T-helper 1 cell treated with Interleukin-12 subunit alpha and Interleukin-12 subunit beta and Interleukin-4 antibody, amounts not matched to agents 30 ng/mL and 1 ng/mL, for 36 hours (primary cell): ENCODE data around the gene KCTD20. TPM values are rescaled to one million over a fixed set of nuclear protein-coding genes. Genes with fewer than 3 reads are reported as not detected.

Experiments
- intact Hi-C: fragments of 100-400 bp; cut with micrococcal nuclease; formaldehyde crosslinking; loops from one replicate; pipeline ENCODE4 v1.15.1; 2024
- total RNA-seq: library from RNA; stranded (reverse); gene quantifications from 2 replicates; pipeline ENCODE4 v1.2.3, GENCODE V29; 2022

KCTD20 gene
- total RNA-seq, 1 donor from 2014 or later: 61.4 TPM

DNA sequence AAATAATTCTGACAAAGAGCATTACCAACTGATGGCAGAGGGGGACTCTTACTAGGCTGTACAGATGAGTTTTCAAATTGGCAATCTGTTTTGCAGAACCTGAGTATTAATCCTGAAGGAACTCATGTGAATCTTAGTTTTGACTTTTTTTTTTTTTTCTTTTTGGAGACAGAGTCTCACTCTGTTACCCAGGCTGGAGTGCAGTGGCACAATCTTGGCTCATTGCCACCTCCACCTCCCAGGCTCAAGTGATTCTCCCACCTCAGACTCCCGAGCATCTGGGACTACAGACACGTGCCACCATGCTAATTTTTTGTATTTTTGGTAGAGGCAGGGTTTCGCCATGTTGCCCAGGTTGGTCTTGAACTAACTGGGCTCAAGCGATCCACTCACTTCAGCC is 49.3 kb downstream of the KCTD20 start:
- intact Hi-C loops: no loop called here

DNA sequence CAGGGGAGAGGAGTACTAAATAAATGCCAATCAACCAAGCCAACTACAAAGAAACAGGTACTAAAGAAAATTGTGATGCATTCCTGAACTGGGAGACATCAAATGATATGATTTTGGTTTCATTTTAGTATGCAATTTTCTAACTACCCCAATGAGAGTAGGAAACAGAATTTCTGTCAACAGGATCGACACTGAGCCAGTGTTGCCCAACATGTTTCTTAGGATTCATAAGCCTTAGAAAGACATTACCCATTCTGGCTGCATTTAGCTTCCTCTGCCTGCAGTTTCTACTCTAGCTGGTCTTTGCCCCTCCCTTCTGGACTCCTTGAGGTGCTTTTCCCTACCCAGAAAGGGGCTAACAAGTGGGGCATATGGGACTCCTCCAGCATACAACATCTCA is 49.8 kb downstream of the KCTD20 start:
- intact Hi-C loops: no loop called here

DNA sequence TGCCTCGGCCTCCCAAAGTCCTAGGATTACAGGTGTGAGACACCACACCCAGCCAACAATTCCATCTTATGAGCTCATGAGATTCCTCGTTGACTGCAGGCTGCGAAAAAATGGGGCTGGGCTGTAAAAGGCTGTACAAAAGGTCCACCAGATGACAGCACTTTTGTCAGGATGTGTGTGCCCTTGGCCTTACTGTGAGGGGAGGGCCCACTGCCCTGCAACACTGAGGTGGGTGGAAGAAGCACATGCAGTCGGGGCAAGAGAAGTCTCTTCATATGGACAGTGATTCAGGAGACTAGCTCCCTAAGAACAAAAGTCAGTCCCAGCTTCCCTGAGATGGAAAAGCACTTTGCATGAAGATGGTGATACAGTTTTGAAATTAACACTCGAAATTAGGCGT is 50.5 kb downstream of the KCTD20 start:
- intact Hi-C loops: no loop called here

DNA sequence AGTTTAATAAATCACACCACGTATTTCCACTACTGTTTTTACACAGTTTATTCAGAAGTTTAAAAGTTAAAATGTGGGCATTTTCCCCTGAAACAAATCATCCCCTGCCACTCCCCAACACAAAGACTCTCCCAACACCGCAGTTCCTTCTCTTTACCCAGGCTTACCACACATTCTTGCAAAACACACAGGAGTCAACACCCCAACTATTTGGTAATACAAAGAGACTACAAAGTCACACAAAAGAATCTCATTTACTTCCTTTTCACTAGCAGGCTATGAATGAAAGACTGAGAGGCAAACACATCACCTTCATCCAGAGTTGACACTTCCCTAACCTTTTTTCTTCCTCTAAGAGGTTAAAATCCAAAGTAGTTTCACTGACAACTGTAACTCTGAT is 51.1 kb downstream of the KCTD20 start:
- intact Hi-C loops: no loop called here

DNA sequence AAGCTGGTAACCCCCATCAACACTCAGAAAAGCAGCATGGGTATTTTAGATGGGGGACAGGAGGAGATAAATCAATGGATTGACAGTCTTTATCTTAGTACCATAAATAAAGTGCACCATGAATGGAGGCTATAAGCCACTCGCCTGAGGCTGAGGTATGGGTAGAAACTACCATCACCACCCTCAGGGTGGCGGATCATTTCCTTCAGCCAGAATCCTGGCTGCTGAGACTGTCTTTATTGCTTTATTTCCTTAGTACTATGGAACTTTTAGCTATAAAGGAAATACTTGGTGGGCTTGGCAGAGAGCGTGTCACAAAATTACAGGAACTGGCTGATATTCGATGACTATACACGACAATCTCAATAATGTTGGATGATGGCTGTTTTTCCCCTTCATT is 52.3 kb downstream of the KCTD20 start:
- intact Hi-C loops: no loop called here

DNA sequence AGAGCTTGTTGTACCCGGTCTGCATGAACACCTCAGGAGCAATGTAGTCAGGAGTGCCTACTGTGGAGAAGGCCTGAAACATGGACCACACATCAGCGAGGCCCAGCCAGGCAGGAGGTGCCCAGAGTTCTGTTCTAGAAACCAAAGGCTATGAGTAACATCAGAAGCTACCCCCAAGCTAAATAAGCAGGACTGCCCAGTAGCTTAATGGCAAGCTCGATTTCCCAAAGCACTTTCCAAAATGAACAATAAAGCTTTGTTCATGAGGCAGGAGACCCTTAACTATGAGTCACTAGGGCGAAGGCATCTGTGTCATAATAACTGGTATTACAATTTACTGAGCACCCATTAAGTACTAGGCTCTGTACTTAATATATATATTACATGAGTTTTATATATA is 57.1 kb downstream of the KCTD20 start:
- intact Hi-C loops: no loop called here

DNA sequence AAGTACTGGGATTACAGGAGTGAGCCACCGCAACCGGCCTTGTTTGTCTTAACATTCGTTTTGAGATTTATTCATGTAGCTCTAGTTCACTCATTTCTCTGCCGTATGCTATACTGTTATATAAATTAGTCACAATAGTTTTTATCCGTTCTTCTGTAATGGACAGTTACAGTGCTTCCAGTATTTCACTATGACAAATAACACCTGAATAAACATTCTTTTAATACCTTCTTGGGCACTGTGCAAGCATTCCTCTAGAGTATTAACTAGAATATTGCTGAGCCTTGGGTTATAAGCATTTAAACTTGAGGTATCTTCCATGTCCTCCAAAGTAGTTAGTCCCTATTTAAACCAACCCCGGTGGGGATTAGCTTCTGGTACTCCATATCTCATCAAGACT is 58.9 kb downstream of the KCTD20 start:
- intact Hi-C loops: no loop called here

DNA sequence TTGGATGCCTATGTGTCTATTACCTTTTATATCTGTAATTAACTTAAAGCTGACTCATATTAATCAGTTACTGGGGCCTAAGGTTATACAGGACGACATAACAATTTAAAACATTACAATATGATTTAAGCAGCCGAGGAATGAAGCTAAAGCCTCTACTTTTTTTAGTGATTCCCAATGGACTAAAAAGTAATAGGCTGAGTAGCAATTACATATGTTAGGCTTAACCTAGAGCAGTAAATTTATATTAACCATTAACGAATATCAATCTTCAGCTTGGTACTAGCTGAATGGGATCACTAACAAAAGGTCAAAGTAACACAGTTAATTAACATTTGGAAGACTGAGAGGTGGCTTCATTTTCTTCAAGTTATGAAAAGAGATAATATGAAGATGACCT is 61.4 kb downstream of the KCTD20 start:
- intact Hi-C loops: no loop called here

DNA sequence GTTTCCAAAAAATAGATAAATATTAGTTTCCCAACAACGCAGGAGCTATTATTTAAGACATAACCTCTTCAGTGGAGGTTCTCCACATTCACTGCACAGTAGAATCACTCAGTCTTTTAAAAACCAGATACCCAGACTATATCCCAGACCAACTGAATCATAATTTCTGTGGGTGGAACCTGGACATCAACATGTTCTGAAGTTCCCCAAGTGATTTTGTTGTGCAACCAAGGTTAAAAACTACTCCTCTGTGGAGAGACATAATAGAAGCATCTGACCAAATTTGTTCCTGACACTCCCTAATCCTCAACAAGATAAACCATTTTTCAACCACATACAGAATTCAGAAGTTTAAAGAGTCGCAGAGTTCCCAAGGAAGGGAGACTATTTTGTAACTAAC is 62.2 kb downstream of the KCTD20 start:
- intact Hi-C loops: no loop called here

DNA sequence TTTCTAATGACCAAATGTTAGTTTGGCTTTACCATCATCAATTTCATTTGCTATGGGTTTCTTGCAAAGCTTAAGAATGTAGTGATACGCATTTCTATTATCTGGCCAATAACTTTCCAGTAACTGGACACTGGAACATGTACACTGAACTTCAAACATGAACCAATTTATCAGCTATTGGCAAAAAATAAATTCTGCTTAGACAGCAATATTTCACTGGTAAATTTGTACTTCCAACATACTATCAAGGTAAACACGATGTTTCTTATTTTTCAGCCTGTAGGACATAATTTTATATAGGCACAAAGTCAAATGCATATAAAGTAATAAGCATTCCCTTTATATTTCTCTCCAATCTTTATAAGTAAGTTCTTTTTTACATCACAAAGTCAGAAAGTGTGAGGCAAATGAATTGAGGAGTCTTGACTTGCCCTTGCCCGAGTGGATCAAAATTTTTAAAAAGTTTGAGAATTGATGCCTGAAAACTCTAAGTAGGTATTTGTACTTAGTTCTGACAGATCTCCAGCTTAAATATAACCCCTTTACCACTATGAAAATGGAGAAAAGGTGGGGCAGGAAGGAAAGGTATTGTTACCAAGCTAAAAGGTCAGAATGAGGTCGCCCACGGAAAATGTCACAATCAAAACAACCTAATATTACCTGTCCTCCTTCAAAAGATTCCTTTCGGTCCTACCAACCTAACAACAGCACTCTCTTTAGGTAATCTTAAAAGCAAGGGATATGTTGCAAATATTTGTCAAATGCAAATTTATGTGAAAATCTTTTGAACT is 63.1 kb downstream of the KCTD20 start:
- intact Hi-C loops: no loop called here

DNA sequence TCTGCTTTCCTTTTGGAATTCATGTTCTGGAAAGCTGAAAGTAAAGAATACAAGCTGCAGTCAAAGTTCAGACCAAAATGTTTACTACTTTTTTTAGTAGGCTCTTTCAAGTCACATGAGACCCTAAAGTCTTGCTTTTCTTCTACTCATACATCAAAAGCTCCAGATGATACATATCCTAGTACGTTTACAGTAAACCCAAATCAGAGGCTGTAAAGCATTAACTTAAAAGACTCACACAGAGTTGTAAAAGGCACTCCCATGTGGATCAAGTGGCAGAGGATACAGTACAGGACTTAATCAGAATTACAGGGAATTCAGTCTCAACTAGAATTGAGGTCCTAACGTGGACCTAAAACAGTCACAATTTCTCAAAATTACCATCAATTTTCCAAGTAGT is 63.8 kb downstream of the KCTD20 start:
- intact Hi-C loops: no loop called here

DNA sequence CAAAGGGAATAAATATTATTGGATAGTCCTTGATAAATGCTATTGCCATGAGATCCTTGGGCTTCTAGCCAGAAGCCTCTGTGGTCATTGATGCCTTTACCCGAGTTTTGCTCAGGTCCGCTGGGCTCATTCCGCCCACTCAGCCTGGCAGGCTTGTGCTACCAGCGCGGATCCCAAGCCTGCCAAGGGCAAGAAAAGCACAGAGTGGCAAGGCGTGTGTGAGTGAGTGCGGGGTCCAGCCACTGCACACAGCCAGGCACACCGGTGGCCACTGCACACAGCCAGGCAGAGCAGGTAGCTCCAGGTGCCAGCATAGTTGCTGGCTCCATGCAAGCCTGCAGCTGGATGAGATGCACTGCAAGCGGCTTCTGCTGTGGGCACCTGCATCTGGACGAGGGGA is 65.7 kb downstream of the KCTD20 start:
- intact Hi-C loops: no loop called here

DNA sequence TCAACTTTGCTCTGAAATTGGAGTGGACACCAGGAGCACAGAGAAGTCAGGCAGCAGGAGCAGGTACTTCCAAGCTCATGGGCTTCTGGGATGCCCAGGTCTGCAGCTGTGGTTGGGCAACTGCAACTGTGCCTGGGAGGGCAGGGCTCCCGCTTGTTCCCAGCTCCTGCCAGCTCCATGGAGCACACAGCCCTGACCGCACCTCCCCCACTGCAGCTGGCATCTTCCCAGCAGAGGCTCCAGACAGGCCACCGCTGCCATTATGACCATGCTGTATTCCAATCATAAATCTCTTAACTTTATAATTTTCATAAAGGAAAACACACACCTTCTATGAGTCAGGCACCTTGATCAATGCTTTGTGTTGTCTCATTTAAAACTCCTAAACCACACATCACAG is 67.6 kb downstream of the KCTD20 start:
- intact Hi-C loops: no loop called here

DNA sequence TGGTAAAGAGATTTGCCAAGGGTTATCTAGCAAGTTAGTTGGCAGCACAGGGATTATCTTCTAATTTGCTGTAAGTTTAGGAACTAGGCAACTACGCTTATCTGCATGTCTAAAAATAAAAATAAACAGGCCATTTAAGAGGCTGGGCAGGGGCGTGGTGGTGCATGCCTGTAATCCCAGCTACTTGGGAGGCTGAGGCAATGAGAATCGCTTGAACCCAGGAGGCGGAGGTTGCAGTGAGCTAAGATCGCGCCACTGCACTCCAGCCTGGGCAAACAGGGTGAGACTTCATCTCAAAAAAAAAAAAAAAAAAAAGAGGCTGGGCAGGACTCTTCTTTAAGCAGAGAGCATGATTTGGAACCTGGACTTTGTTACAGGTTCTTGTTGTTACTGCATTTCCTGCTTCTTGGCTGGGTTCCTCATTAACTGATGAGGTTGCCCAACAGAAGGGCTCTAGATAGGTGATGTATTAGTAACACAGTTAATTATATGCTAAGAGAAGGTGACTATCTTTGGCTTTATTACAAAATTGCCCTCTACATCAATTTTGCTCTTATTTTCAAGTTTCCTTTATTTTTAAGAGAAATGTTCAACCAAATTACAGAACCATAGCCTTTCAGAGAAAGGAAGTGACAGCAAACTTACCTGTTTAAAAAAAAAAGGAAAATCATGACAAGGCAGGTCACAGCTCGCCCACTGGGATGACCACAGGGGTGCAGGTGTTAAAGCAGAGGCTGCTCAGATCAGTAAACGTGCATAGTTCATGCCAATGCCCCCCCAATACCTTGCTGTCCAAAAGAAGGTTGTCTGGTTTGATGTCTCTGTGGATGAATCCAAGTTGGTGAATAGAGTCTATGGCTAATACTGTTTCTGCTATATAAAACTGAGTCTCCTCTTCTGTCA is 72.0 kb downstream of the KCTD20 start:
- intact Hi-C loops: no loop called here

DNA sequence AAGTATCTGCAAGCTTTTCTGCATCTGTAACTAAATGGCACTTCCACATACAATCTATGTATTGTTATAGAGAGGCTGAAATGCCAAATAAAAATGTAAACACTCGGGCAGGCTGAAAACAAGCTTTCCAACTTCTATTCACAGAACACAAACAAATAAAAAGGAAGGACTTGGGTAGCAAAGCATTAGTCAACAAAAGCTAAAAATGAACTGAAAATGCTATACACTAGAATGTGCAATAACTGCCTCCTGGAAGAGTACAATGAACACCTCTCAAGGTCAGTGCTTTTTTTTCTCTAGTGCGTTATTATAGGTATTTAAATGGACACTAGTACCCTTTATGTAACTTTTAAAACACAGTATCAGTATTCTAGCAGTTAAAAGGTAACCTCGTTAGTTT is 73.0 kb downstream of the KCTD20 start:
- intact Hi-C loops: no loop called here

DNA sequence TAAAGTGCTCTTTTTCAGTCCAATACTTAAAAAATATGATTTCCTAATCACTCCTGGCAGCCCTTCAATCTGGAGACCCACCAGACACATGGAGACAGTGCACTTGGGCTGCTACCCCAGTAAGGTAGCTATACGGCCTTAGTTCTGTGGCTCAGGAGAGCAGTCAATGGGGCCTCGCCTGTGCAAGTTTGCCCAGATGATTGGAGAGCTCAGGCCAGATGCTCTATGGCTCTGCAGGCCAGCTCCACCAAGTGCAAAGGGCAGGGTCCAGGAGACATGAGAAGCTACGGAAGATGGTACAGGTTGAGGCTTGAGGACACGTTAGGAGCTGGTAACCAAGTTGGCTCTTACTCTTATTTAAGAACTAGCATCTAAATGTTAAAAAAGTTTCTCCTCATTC is 73.8 kb downstream of the KCTD20 start:
- intact Hi-C loops: no loop called here

DNA sequence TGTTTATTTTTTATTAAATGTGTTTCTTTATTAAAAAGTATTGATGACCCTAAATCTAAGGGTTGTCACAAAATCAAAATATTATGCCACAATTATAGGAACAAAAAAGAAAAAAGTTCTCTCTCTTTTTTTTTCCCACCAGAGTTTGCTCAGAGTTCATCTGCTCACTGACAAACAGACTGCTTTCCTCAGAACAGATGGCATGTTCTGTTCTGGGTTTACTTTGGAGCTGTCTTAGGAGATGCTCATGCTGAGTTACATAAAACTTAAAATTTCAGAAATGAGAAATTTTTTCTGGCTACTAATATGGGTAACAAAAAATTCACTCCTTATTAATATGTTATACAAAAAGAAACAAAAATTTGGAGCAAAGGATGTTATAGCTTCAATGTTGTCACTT is 74.2 kb downstream of the KCTD20 start:
- intact Hi-C loops: loop anchor here (1.0 kb wide), 1 partner anchor 27 kb away; no protein-coding TSS in a partner anchor

DNA sequence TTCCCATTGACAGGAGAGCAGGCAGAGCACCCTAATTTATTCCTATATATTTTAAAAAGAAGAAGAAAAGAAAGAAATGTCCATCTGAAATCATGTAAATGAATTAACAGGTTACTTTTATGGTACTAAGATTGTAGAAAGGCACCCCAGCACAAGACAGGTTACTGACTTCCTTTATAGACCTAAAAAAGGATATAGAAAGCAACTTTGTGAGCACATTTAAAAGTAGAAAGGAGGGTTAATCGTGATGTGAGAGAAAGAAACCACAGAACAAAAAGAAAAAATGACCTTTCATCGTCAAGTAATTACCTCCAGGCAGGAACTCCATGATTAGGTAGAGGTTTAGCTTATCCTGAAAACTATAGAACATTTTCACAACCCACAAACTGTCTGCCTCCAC is 74.6 kb downstream of the KCTD20 start:
- intact Hi-C loops: loop anchor here (1.0 kb wide), 1 partner anchor 27 kb away; no protein-coding TSS in a partner anchor

DNA sequence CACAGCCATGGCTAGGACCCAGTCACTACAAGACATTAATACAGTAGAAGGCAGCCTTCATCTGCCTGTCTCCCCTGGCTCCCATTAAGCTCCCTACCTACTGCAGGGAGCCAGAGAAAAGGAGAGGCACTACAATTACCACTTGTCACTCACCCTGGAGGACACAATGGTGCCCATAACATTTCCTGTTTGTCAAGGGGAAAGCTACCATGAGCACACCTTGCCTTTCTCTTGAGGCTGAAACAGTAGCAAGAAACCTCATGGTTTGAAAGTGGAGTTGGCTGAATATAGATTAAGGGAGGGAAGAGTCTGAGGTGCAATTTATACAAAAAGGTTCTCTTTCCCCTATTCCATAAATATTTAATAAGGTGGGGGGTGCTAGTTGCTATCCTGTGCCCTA is 76.6 kb downstream of the KCTD20 start:
- intact Hi-C loops: no loop called here

DNA sequence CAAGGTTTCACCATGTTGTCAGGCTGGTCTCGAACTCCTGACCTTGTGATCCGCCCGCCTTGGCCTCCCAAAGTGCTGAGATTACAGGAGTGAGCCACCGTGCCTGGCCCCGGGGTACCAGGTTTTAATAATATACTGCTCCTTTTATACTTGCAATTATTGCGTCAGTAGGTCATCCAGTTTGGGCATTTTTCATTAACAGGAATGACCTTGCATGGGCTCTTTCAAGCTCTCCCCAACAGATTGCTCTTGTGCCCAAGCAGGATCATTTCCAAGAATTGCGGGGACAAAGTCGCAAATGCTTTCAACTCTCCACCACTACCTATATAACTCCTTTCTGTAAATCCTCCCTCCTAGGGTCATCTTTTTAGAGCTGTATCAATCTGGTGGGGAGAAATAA is 80.7 kb downstream of the KCTD20 start:
- intact Hi-C loops: no loop called here

DNA sequence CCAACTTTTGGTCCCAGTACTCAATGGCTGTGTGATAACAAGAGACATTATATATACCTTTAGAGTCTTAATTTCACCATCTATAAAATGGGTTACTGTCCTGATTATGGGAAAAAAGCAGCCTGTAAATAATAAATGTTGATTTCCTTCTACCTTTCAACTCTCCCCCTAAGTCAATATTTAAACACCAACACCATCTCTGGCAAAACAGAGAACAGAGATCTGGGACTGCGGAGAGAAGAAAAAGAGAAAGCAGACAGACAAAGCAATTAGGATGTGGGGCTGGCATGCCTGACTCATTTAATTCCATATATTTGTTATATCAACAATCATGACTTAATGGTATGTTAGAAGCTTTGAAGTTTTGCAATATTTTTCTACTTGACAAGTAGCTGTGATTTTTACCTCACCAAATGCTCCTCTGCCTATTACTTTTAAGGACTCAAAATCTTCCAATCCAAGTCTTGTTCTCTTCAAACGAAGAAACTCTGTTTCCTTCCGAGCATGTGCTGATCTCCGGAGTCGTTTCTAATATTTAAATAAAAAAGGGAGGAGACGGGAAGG is 81.2 kb downstream of the KCTD20 start:
- intact Hi-C loops: no loop called here

DNA sequence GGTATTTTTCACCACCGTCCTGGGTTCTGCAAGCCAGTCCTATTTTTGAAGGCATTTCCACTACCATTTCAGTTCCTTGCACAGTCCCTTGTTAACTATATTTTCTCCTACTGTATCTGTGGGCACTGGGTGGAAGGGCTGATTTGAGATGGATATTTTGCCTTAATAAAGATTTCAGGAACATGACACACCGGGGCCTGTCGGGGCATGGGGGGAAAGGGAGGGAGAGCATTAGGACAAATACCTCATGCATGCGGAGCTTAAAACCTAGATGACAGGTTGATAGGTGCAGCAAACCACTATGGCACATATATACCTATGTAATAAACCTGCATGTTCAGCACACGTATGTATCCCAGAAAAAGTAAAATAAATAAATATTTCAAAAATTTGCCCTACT is 82.1 kb downstream of the KCTD20 start:
- intact Hi-C loops: no loop called here
